ENCODE results near the gene OTX1.
"Not testable (repeated sequence)": the region's sequence is repeated elsewhere in the genome, so short reads cannot be mapped to it uniquely, and the experiment has no call there.

Gene OTX1

DNA sequence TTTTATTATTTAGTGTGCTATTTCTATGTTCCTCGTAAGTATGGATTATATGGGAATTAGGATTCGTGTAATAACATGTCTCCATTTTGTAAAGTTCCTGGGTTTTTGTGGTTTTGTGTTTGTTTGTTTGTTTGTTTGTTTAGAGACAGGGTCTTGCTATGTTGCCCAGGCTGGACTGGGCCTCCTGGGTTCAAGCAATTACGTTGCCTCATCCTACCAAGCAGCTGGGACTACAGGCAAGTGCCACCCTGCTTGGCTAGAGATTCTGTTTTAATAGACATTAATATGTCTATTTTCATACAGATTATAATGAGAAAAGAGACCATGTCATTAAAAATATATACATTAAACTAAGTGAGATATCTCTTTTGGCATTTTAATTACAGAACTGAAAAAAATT lies 35.2 kb upstream of the OTX1 start:
- TF ChIP-seq, protein P1, sequence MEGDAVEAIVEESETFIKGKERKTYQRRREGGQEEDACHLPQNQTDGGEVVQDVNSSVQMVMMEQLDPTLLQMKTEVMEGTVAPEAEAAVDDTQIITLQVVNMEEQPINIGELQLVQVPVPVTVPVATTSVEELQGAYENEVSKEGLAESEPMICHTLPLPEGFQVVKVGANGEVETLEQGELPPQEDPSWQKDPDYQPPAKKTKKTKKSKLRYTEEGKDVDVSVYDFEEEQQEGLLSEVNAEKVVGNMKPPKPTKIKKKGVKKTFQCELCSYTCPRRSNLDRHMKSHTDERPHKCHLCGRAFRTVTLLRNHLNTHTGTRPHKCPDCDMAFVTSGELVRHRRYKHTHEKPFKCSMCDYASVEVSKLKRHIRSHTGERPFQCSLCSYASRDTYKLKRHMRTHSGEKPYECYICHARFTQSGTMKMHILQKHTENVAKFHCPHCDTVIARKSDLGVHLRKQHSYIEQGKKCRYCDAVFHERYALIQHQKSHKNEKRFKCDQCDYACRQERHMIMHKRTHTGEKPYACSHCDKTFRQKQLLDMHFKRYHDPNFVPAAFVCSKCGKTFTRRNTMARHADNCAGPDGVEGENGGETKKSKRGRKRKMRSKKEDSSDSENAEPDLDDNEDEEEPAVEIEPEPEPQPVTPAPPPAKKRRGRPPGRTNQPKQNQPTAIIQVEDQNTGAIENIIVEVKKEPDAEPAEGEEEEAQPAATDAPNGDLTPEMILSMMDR (conservative IDR thresholded peaks at IDR 0.05; ENCODE audit: low read depth, low read length) = no peak
- H3K79me2 ChIP-seq (ENCODE audit: insufficient read depth, low read depth) = no peaks in the 10 kb centered on the region
- H2AFZ ChIP-seq (ENCODE audit: low read depth) = no peak overlapping the region
- H3K27me3 ChIP-seq (ENCODE audit: insufficient read depth, low read depth) = no peaks in the 10 kb centered on the region
- H3K4me3 ChIP-seq (IDR thresholded peaks at IDR 0.05; ENCODE audit: insufficient read depth, low read depth, low read length) = no peak overlapping the region
- H3K9ac ChIP-seq = no peak overlapping the region
- no peaks in the 10 kb centered on the region for H3K4me1 ChIP-seq (ENCODE audit: low read depth, poor library complexity, severe bottlenecking)
- H3K4me2 ChIP-seq = no peak overlapping the region
- no peak overlapping the region for H3K27ac ChIP-seq
- H3K36me3 ChIP-seq (ENCODE audit: insufficient read depth) = no peaks in the 10 kb centered on the region
- no peaks in the 10 kb centered on the region for H4K20me1 ChIP-seq (ENCODE audit: insufficient read depth)

DNA sequence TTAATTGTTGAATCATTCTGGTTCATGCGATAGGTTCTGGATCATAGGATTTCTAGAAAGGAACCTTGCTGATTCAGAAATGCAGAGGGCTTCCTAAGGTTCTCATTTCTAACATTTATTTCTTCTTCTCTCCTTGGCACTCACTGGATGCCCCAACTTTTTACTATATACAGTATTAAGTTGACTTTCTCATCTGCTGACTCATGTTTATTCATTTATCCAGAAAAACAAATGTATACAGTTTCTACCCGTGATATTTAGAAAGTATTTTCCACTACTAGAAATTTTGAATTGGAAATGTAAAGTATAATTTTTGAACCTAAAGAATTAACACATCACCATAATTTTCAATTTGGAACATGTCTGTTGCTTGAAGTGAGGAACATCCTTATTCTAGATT lies 32.2 kb upstream of the OTX1 start:
- H3K4me1 ChIP-seq (ENCODE audit: low read depth, poor library complexity, severe bottlenecking) = no peaks in the 10 kb centered on the region
- H3K4me3 ChIP-seq (IDR thresholded peaks at IDR 0.05; ENCODE audit: insufficient read depth, low read depth, low read length) = no peak overlapping the region
- H3K79me2 ChIP-seq (ENCODE audit: insufficient read depth, low read depth) = no peaks in the 10 kb centered on the region
- H3K9ac ChIP-seq = no peak overlapping the region
- TF ChIP-seq, protein P1 (conservative IDR thresholded peaks at IDR 0.05; ENCODE audit: low read depth, low read length) = no peak
- no peak overlapping the region for H2AFZ ChIP-seq (ENCODE audit: low read depth)
- H3K27me3 ChIP-seq (ENCODE audit: insufficient read depth, low read depth) = no peaks in the 10 kb centered on the region
- H3K27ac ChIP-seq = no peak overlapping the region
- H4K20me1 ChIP-seq (ENCODE audit: insufficient read depth) = no peaks in the 10 kb centered on the region
- H3K4me2 ChIP-seq = no peak overlapping the region
- no peaks in the 10 kb centered on the region for H3K36me3 ChIP-seq (ENCODE audit: insufficient read depth)

DNA sequence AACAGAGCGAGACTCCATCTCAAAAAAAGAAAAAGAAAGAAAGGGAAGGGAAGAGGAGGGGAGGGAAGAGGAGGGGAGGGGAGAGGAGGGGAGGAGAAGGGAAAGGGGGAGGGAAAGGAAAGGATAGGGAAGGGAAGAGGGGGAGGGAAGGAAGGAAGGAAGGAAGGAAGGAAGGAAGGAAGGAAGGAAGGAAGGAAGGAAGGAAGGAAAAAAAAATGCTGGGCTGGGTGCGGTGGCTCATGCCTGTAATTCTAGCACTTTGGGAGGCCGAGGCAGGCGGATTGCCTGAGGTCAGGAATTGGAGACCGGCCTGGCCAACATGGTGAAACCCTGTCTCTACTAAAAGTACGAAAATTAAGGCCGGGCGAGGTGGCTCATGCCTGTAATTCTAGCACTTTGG lies 30.9 kb upstream of the OTX1 start:
- not testable (repeated sequence) for H3K4me2 ChIP-seq; H3K9ac ChIP-seq; H3K36me3 ChIP-seq (ENCODE audit: insufficient read depth)

DNA sequence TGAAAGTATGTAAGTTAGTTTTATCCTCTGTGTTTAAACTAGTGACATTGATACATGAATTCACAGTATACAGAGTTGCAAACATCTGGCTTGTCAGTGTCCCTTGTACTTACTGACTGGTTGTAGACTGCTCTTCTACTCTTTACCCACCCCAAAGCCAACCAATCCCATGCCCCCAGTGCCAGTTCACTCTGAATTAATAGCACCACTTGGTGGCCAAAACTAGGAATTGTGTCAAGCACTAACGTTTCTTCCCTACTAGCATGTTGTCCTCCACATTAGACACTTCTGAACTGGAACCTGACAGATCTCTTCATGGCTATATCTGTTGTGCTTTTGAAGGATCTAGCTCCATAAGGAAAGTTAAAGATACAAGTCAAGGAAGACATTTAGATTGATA lies 27.2 kb upstream of the OTX1 start:
- TF ChIP-seq, protein P1 (conservative IDR thresholded peaks at IDR 0.05; ENCODE audit: low read depth, low read length) = peak; percentile 41
- Histone ChIP-seq H4K20me1 (ENCODE audit: insufficient read depth) (no peaks in the 10 kb centered on the region), H3K36me3 (ENCODE audit: insufficient read depth) (no peaks in the 10 kb centered on the region), H3K4me2 (no peak overlapping the region), H3K4me3 (IDR thresholded peaks at IDR 0.05; ENCODE audit: insufficient read depth, low read depth, low read length) (no peak overlapping the region), H3K27ac (no peak overlapping the region), H3K9ac (no peak overlapping the region), H3K4me1 (ENCODE audit: low read depth, poor library complexity, severe bottlenecking) (no peaks in the 10 kb centered on the region), H3K79me2 (ENCODE audit: insufficient read depth, low read depth) (no peaks in the 10 kb centered on the region), H2AFZ (ENCODE audit: low read depth) (no peak overlapping the region), H3K27me3 (ENCODE audit: insufficient read depth, low read depth) (no peaks in the 10 kb centered on the region)

More for the DNA sequence above, 30.9 kb upstream of the OTX1 start:
- H3K4me1 ChIP-seq (ENCODE audit: low read depth, poor library complexity, severe bottlenecking); H2AFZ ChIP-seq (ENCODE audit: low read depth); H3K27me3 ChIP-seq (ENCODE audit: insufficient read depth, low read depth); H4K20me1 ChIP-seq (ENCODE audit: insufficient read depth); H3K27ac ChIP-seq; H3K79me2 ChIP-seq (ENCODE audit: insufficient read depth, low read depth); H3K4me3 ChIP-seq (IDR thresholded peaks at IDR 0.05; ENCODE audit: insufficient read depth, low read depth, low read length): not testable (repeated sequence)

DNA sequence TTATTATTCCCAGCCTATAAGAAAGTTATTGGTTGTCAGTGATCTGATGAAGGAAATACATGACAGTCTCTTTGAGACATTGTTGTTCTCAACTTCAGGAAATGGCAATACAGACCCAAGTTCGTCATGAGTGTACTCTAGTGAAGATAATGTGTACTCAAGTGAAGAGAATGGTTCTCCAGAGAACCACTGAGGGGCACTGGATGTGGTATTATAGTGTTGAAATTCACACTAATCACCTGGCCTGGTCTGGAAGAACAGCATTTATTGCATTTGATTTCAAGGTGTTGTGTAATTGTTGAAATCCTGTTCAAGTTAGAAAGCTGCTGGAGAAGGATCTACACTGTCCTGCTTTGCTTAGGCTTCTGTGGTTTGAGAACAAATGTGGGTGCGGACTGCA lies 23.4 kb upstream of the OTX1 start:
- Histone ChIP-seq H4K20me1 (ENCODE audit: insufficient read depth) (no peaks in the 10 kb centered on the region), H3K9ac (no peak overlapping the region), H3K36me3 (ENCODE audit: insufficient read depth) (no peaks in the 10 kb centered on the region), H2AFZ (ENCODE audit: low read depth) (no peak overlapping the region), H3K27me3 (ENCODE audit: insufficient read depth, low read depth) (no peaks in the 10 kb centered on the region), H3K4me3 (IDR thresholded peaks at IDR 0.05; ENCODE audit: insufficient read depth, low read depth, low read length) (no peak overlapping the region), H3K4me1 (ENCODE audit: low read depth, poor library complexity, severe bottlenecking) (no peaks in the 10 kb centered on the region), H3K27ac (no peak overlapping the region), H3K4me2 (no peak overlapping the region), H3K79me2 (ENCODE audit: insufficient read depth, low read depth) (no peaks in the 10 kb centered on the region)
- TF ChIP-seq, protein P1 (conservative IDR thresholded peaks at IDR 0.05; ENCODE audit: low read depth, low read length) = no peak

Measured in KMS-11 (cell line).